ENCODE measurements around the gene CELF3.
"Not testable (repeated sequence)": the region's sequence is repeated elsewhere in the genome, so short reads cannot be mapped to it uniquely, and the experiment has no call there.

Gene CELF3

GRCh38 chr1:151716771-151717631 is at the start of gene CELF3:
Gene CELF3, minus strand, starts transcription at chr1:151716803. Its CDS starts 783 bp downstream, at chr1:151716020.
- DNase-seq = peak in 2 of 3 donors; percentile 20 to 22

GRCh38 chr1:151763990-151764389 is 47.4 kb upstream of the CELF3 start:
- DNase-seq = no peak

- DNase-seq = peak; percentile 73 to 91 (median 83)
These were observed 46.6 kb upstream of the CELF3 start, which contains the start of gene MRPL9 for GRCh38 chr1:151762941-151763921. Gene MRPL9, minus strand, starts transcription at chr1:151763496. Its CDS starts 17 bp downstream, at chr1:151763479.

GRCh38 chr1:151760597-151761385 is 44.2 kb upstream of the CELF3 start:
- DNase-seq = no peak

- no peak for DNase-seq
These were observed 42.6 kb upstream of the CELF3 start for GRCh38 chr1:151759241-151759640.

GRCh38 chr1:151756291-151756690 is 39.7 kb upstream of the CELF3 start:
- peak; percentile 33 to 43 (median 40) for DNase-seq

- DNase-seq = no peak
These were observed 24.9 kb upstream of the CELF3 start for GRCh38 chr1:151741516-151741915.

GRCh38 chr1:151739590-151740355 is 23.2 kb upstream of the CELF3 start:
- peak in 2 of 3 donors; percentile 25 to 69 for DNase-seq

GRCh38 chr1:151737479-151737878 is 20.9 kb upstream of the CELF3 start:
- no peak for DNase-seq

GRCh38 chr1:151737026-151737425 is 20.4 kb upstream of the CELF3 start:
- DNase-seq = peak; percentile 55 to 79 (median 72)

- DNase-seq = not testable (repeated sequence)
These were observed 17.4 kb upstream of the CELF3 start for GRCh38 chr1:151733995-151734394.

- no peak for DNase-seq
These were observed 16.5 kb upstream of the CELF3 start for GRCh38 chr1:151733126-151733525.

GRCh38 chr1:151729966-151730291 is 13.3 kb upstream of the CELF3 start:
- no peak for DNase-seq

- DNase-seq = no peak
These were observed 12.8 kb upstream of the CELF3 start for GRCh38 chr1:151729157-151729965.

- no peak for DNase-seq
These were observed 11.8 kb upstream of the CELF3 start for GRCh38 chr1:151728151-151729054.

- DNase-seq = no peak
These were observed 7.2 kb upstream of the CELF3 start for GRCh38 chr1:151723726-151724370.

GRCh38 chr1:151721788-151722510 is 5.3 kb upstream of the CELF3 start:
- no peak for DNase-seq
